ENCODE data around the gene TINAG. TPM values are rescaled to one million over a fixed set of nuclear protein-coding genes. Genes with fewer than 3 reads are reported as not detected.

TINAG gene
- total and polyA plus RNA-seq, 10 of the 15 experiments (the other 5 are each of a cell fraction or from before 2014, with no cell fraction given): 0.26 to 7.7 (median 0.95) TPM

- ATAC-seq (no peak), DNase-seq (ENCODE audit: low read depth, low spot score) (no peak), FAIRE-seq (no peak)
- WGBS (ENCODE audit: insufficient coverage, insufficient replicate concordance, low lambda C conversion rate, missing lambda C conversion rate): 12% methylated on average over 1 of the region's 1 CpG
- H3K36me3 ChIP-seq (ENCODE audit: control insufficient read depth in 2 of 2, insufficient read depth in 2 of 2, low read length in 1 of 2): no peaks in the 10 kb centered on the region
- CTCF ChIA-PET: interaction anchor here (1.5 to 1.9 kb wide), 2 partner anchors 10 to 113 kb away, joined by 3 to 6 read pairs; no protein-coding TSS in a partner anchor
- in situ Hi-C loops (cut with MboI) (no loop called here), intact Hi-C loops (cut with micrococcal nuclease; ENCODE audit: unreplicated experiment) (no loop called here)
- H3K27ac ChIP-seq (ENCODE audit: control insufficient read depth, insufficient read depth): no peak overlapping the region
- H4K20me1 ChIP-seq (ENCODE audit: control insufficient read depth, insufficient read depth): no peaks in the 10 kb centered on the region
- BruUV-seq (replicated peaks): no TSS peak
- no peak overlapping the region for H2AFZ ChIP-seq (ENCODE audit: control insufficient read depth, low read depth, low read length)
- no peaks in the 10 kb centered on the region for H3K79me2 ChIP-seq (ENCODE audit: control insufficient read depth, insufficient read depth, low read length)
- H3K27me3 ChIP-seq (replicated peaks in 1 of 2; ENCODE audit: control insufficient read depth in 2 of 2, insufficient read depth in 2 of 2, low read length in 1 of 2): no peaks in the 10 kb centered on the region
- no peak overlapping the region for H3K4me2 ChIP-seq (ENCODE audit: control insufficient read depth, insufficient read depth)
- SMC1A ChIA-PET (ENCODE audit: uncharacterized antibody, unreplicated experiment): interaction anchor here (1.2 kb wide), 1 partner anchor 12 kb away, joined by 3 read pairs; no protein-coding TSS in a partner anchor
- no peaks in the 10 kb centered on the region for H3K9me3 ChIP-seq (replicated peaks; ENCODE audit: control insufficient read depth, insufficient read depth, low read length)
- POLR2A ChIA-PET: no interaction called here
- no peak overlapping the region for H3K9ac ChIP-seq (ENCODE audit: control insufficient read depth, insufficient read depth, low read length)
- no peaks in the 10 kb centered on the region for H3K4me1 ChIP-seq (ENCODE audit: control insufficient read depth, insufficient read depth, low read length)
- RAD21 ChIA-PET (ENCODE audit: unreplicated experiment): no interaction called here
- no peak for TF ChIP-seq CBX5 (IDR thresholded peaks at IDR 0.05; ENCODE audit: low read depth)
- no peak for TF ChIP-seq YBX1 (IDR thresholded peaks at IDR 0.05)
- H3K4me3 ChIP-seq: no peak overlapping the region
Observed at GRCh38 chr6:54357141-54357540, 48.9 kb downstream of the TINAG start.

- ATAC-seq: no peak
Observed at GRCh38 chr6:54361188-54361587, 52.9 kb downstream of the TINAG start.

More at GRCh38 chr6:54361188-54361587, 52.9 kb downstream of the TINAG start:
- H3K27me3 ChIP-seq (replicated peaks in 1 of 2; ENCODE audit: control insufficient read depth in 2 of 2, insufficient read depth in 2 of 2, low read length in 1 of 2): no peaks in the 10 kb centered on the region
- no peaks in the 10 kb centered on the region for H4K20me1 ChIP-seq (ENCODE audit: control insufficient read depth, insufficient read depth)
- H3K4me2 ChIP-seq (ENCODE audit: control insufficient read depth, insufficient read depth): no peak overlapping the region
- no TSS peak for BruUV-seq (replicated peaks)
- TF ChIP-seq RUNX3 (IDR thresholded peaks at IDR 0.05; ENCODE audit: low read length): no peak
- H2AFZ ChIP-seq (ENCODE audit: control insufficient read depth, low read depth, low read length): no peak overlapping the region
- in situ Hi-C loops (cut with MboI) (no loop called here), intact Hi-C loops (cut with micrococcal nuclease; ENCODE audit: unreplicated experiment) (no loop called here)
- CTCF ChIA-PET: interaction anchor here (1.2 kb wide), 1 partner anchor 116 kb away, joined by 4 read pairs; no protein-coding TSS in a partner anchor
- SMC1A ChIA-PET (ENCODE audit: uncharacterized antibody, unreplicated experiment): no interaction called here
- H3K79me2 ChIP-seq (ENCODE audit: control insufficient read depth, insufficient read depth, low read length): no peaks in the 10 kb centered on the region
- H3K36me3 ChIP-seq (ENCODE audit: control insufficient read depth in 2 of 2, insufficient read depth in 2 of 2, low read length in 1 of 2): no peaks in the 10 kb centered on the region
- RAD21 ChIA-PET (ENCODE audit: unreplicated experiment): no interaction called here
- 50% methylated on average over 1 of the region's 1 CpG for WGBS (ENCODE audit: insufficient coverage, insufficient replicate concordance, low lambda C conversion rate, missing lambda C conversion rate)
- no peak overlapping the region for H3K4me3 ChIP-seq
- DNase-seq (ENCODE audit: low read depth, low spot score): no peak
- H3K4me1 ChIP-seq (ENCODE audit: control insufficient read depth, insufficient read depth, low read length): no peaks in the 10 kb centered on the region
- POLR2A ChIA-PET: no interaction called here
- no peak overlapping the region for H3K9ac ChIP-seq (ENCODE audit: control insufficient read depth, insufficient read depth, low read length)
- H3K27ac ChIP-seq (ENCODE audit: control insufficient read depth, insufficient read depth): no peak overlapping the region
- H3K9me3 ChIP-seq (replicated peaks; ENCODE audit: control insufficient read depth, insufficient read depth, low read length): no peaks in the 10 kb centered on the region
- FAIRE-seq: no peak
